ENCODE measurements around the gene TIAM2.

TIAM2 gene

GRCh38 chr6:155141512-155141911 is 146.4 kb downstream of the TIAM2 start:
- no peak for DNase-seq

GRCh38 chr6:155142168-155143028 is 147.3 kb downstream of the TIAM2 start:
- DNase-seq: no peak

- no peak for DNase-seq
These were observed 148.0 kb downstream of the TIAM2 start for GRCh38 chr6:155143029-155143577.

GRCh38 chr6:155143578-155144106 is 148.5 kb downstream of the TIAM2 start:
- no peak for DNase-seq

- DNase-seq: no peak
These were observed 151.1 kb downstream of the TIAM2 start for GRCh38 chr6:155146205-155146604.

- no peak for DNase-seq
These were observed 153.0 kb downstream of the TIAM2 start for GRCh38 chr6:155147958-155148663.

- DNase-seq: no peak
These were observed 156.0 kb downstream of the TIAM2 start for GRCh38 chr6:155150967-155151671.

- peak in 1 of 2 experiments; percentile 5 for DNase-seq
These were observed 157.3 kb downstream of the TIAM2 start for GRCh38 chr6:155152211-155153076.

- DNase-seq: no peak
These were observed 159.2 kb downstream of the TIAM2 start for GRCh38 chr6:155154158-155154830.

- DNase-seq: no peak
These were observed 160.8 kb downstream of the TIAM2 start for GRCh38 chr6:155155787-155156447.

GRCh38 chr6:155157101-155157500 is 162.0 kb downstream of the TIAM2 start:
- DNase-seq: no peak

- DNase-seq: peak in 1 of 2 experiments; percentile 8
These were observed 163.1 kb downstream of the TIAM2 start for GRCh38 chr6:155158030-155158843.

GRCh38 chr6:155162682-155163081 is 167.6 kb downstream of the TIAM2 start:
- DNase-seq: no peak

GRCh38 chr6:155163601-155164000 is 168.5 kb downstream of the TIAM2 start:
- DNase-seq: no peak

- DNase-seq: no peak
These were observed 170.1 kb downstream of the TIAM2 start for GRCh38 chr6:155165029-155165710.

GRCh38 chr6:155170519-155170918 is 175.4 kb downstream of the TIAM2 start:
- no peak for DNase-seq

GRCh38 chr6:155171109-155171746 is 176.1 kb downstream of the TIAM2 start:
- DNase-seq: peak; percentile 88 to 93

GRCh38 chr6:155171747-155172449 is 176.8 kb downstream of the TIAM2 start:
- DNase-seq: no peak
